SU-DHL-6 (cell line): ENCODE data around the gene SF3B3.

Experiments used
- EZH2phosphoT487 ChIP-seq: fragments of 200-600 bp; sonication (generic), shearing (Covaris generic); conservative IDR thresholded peaks from 2 replicates; pipeline ENCODE4 v1.6.1; 2018; ENCODE audit warnings: mild to moderate bottlenecking, antibody characterized with exemption, low read length, moderate library complexity, mixed read lengths
- TF ChIP-seq, protein P1 (sequence below): fragments of 200-600 bp; sonication (generic); IDR thresholded peaks from one replicate; pipeline ENCODE4 v1.5.1; 2017; ENCODE audit warnings: antibody characterized with exemption, mild to moderate bottlenecking, low read length, moderate library complexity; ENCODE audit not compliant: insufficient read depth, poor library complexity, severe bottlenecking

DNA sequence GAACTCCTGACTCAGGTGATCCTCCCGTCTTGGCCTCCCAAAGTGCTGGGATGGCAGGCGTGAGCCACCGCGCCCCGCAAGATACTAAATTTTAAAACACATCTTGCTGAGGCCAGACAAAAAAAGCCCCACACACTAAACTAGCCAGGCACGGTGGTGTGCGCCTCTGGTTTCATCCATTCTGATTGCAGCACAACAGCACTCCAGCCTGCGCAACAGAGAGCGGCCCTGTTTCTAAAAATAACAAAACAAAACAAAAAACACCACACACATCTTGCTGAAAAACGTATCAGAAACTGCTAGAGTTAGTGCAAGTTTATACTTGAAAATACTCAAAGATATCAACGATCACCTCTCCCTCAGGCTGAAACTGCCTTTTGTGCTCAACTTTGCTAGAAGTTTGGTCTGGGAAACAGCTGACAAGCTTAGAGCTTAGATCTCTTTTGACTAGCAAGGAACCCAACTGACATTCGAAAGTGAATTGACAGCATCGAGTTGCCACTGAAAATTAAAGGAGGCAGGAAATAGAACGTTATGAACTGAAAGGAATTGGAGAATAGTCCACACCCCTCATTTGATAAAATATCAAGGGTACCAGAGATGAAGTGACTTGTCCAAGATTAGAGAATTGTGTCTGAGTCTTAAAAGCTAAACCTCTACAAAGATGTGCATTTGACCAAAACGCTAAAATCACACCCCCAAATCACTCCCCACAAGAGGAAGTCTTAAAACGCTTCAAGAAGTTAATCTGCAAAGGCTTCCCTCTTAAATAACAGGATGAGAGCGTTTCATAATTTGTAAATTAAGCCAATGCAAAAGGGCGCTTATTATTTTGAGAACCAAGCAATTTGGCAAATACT is 1.2 kb upstream of the SF3B3 start:
- TF ChIP-seq, protein P1, sequence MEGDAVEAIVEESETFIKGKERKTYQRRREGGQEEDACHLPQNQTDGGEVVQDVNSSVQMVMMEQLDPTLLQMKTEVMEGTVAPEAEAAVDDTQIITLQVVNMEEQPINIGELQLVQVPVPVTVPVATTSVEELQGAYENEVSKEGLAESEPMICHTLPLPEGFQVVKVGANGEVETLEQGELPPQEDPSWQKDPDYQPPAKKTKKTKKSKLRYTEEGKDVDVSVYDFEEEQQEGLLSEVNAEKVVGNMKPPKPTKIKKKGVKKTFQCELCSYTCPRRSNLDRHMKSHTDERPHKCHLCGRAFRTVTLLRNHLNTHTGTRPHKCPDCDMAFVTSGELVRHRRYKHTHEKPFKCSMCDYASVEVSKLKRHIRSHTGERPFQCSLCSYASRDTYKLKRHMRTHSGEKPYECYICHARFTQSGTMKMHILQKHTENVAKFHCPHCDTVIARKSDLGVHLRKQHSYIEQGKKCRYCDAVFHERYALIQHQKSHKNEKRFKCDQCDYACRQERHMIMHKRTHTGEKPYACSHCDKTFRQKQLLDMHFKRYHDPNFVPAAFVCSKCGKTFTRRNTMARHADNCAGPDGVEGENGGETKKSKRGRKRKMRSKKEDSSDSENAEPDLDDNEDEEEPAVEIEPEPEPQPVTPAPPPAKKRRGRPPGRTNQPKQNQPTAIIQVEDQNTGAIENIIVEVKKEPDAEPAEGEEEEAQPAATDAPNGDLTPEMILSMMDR, result no peak
- TF ChIP-seq EZH2phosphoT487, result no peak
